H1 (cell line): Measurements from ENCODE around the gene SLC37A1. TPM values are rescaled to one million over a fixed set of nuclear protein-coding genes. Genes with fewer than 3 reads are reported as not detected.

ENCODE experiments used
- CHD7 ChIP-seq: fragments of 300-600 bp; sonication (generic); IDR thresholded peaks from 2 replicates; pipeline ENCODE4 v1.7.1; 2012; ENCODE audit warnings: low read length, moderate library complexity, mild to moderate bottlenecking, inconsistent platforms; ENCODE audit not compliant: insufficient replicate concordance
- RAD21 ChIP-seq, 2 experiments: IDR thresholded peaks in 1 of 2; conservative IDR thresholded peaks in 1 of 2; 2 replicates each; pipeline ENCODE4 v1.6.1; 2011; ENCODE audit warnings: low read depth in 2 of 2, low read length in 2 of 2, improper control_type of control experiment in 1 of 2, inconsistent platforms in 1 of 2, mild to moderate bottlenecking in 1 of 2, moderate library complexity in 1 of 2
- SP1 ChIP-seq: IDR thresholded peaks from 2 replicates; pipeline ENCODE4 v1.6.1; 2011; ENCODE audit warnings: low read depth, low read length
- TAF1 ChIP-seq: IDR thresholded peaks from 2 replicates; pipeline ENCODE4 v1.6.1; 2011; ENCODE audit warnings: mild to moderate bottlenecking, low read depth, low read length
- polyA plus RNA-seq, 7 experiments: library from polyadenylated mRNA; depleted of rRNA in 3 of 7; stranded (reverse) in 5 of 7; unstranded in 2 of 7; fragments of >200 nt in 5 of 7; fragments of 200-250 nt in 2 of 7; gene quantifications; 1 replicate in 5 of 7; 2 replicates in 1 of 7; 4 replicates in 1 of 7; pipeline versions ENCODE4 v1.2.1 to v1.2.3, GENCODE V29; 2011 to 2013; ENCODE audit warnings: missing spikeins in 2 of 7, mixed read lengths in 2 of 7
- total RNA-seq: library from RNA; stranded (reverse); fragmentation: NEBNext Ultra II Directional; extraction: Animal tissue kit (Norgen Biotek cat#: 25700); gene quantifications from 2 replicates; pipeline ENCODE4 v1.2.1, GENCODE V29; 2021

Gene SLC37A1
- total and polyA plus RNA-seq, 2 of the 8 experiments (the other 6 are each of a cell fraction or from before 2014, with no cell fraction given) = 15.6 to 30.9 TPM

- TF ChIP-seq CHD7 (no peak), SP1 (no peak), TAF1 (no peak), RAD21 (IDR thresholded peaks at IDR 0.05 in 1 of 2, conservative IDR thresholded peaks at IDR 0.05 in 1 of 2; ENCODE audit: low read depth in 2 of 2, low read length in 2 of 2) (no peak)
Observed at GRCh38 chr21:42527127-42527488, 13.5 kb downstream of the SLC37A1 start (continued).
